Gastroesophageal sphincter (tissue), 4 donors: Measurements from ENCODE around the gene SLIT3. TPM values are rescaled to one million over a fixed set of nuclear protein-coding genes. Genes with fewer than 3 reads are reported as not detected.

Experiments used
- ATAC-seq: fragments of 150-250 bp; one replicate; pipeline ENCODE4 v1.9.1; 2016; ENCODE audit warnings: mild to moderate bottlenecking, moderate library complexity
- H3K27ac ChIP-seq, 4 donors: fragments of 200-600 bp; sonication (generic) in 3 of 4; 1 replicate in 3 of 4; 2 replicates in 1 of 4; pipeline ENCODE4 v1.5.1; 2016 to 2019
- H3K27me3 ChIP-seq: fragments of 200-600 bp; sonication (generic); one replicate; pipeline ENCODE4 v1.5.1; 2019
- H3K36me3 ChIP-seq, 2 donors: fragments of 200-600 bp; sonication (generic); one replicate each; pipeline ENCODE4 v1.5.1; 2019; ENCODE audit warnings: control low read depth in 1 of 2
- H3K4me1 ChIP-seq, 3 donors: fragments of 200-600 bp; sonication (generic); 1 replicate in 2 of 3; 2 replicates in 1 of 3; pipeline ENCODE4 v1.5.1; 2016 to 2019; ENCODE audit warnings: control low read depth in 2 of 3
- H3K4me3 ChIP-seq, 2 donors: fragments of 200-600 bp; sonication (generic); one replicate each; pipeline ENCODE4 v1.5.1; 2019; ENCODE audit warnings: mild to moderate bottlenecking in 1 of 2, moderate library complexity in 1 of 2
- H3K9me3 ChIP-seq, 3 donors: fragments of 200-600 bp; sonication (generic); one replicate each; pipeline ENCODE4 v1.5.1; 2017 to 2019; ENCODE audit warnings: control low read depth in 2 of 3
- CTCF ChIP-seq, 4 experiments: fragments of 200-600 bp in 2 of 4; fragments of 450-650 bp in 2 of 4; sonication (generic) in 1 of 4; IDR thresholded peaks; one replicate each; pipeline ENCODE4 v1.5.1; 2017 to 2019; ENCODE audit warnings: antibody characterized with exemption in 4 of 4, mild to moderate bottlenecking in 2 of 4, moderate library complexity in 2 of 4
- EP300 ChIP-seq: sonication (generic); formaldehyde crosslinking; IDR thresholded peaks from one replicate; pipeline ENCODE4 v1.6.1; 2017; ENCODE audit warnings: antibody characterized with exemption, mild to moderate bottlenecking
- POLR2A ChIP-seq, 2 donors: fragments of 450-650 bp; IDR thresholded peaks; one replicate each; pipeline ENCODE4 v1.6.1; 2017; ENCODE audit warnings: antibody characterized with exemption in 2 of 2, mild to moderate bottlenecking in 2 of 2, moderate library complexity in 1 of 2
- POLR2AphosphoS5 ChIP-seq: sonication (generic); formaldehyde crosslinking; IDR thresholded peaks from one replicate; pipeline ENCODE4 v1.6.1; 2017; ENCODE audit warnings: antibody characterized with exemption
- WGBS, 2 donors: methylation state at CpG; one replicate each; pipeline ENCODE4 v1.1.5; 2018; ENCODE audit warnings: low coverage in 1 of 2; 5-methylcytosine and 5-hydroxymethylcytosine counted together
- total RNA-seq, 4 donors: library from RNA; depleted of rRNA; stranded (reverse); fragments of >200 nt; gene quantifications; one replicate each; pipeline ENCODE4 v1.1.0, GENCODE V29; 2016

The SLIT3 gene
- total RNA-seq, 4 donors from 2014 or later: 29.6 to 76.3 (median 31.1) TPM

DNA sequence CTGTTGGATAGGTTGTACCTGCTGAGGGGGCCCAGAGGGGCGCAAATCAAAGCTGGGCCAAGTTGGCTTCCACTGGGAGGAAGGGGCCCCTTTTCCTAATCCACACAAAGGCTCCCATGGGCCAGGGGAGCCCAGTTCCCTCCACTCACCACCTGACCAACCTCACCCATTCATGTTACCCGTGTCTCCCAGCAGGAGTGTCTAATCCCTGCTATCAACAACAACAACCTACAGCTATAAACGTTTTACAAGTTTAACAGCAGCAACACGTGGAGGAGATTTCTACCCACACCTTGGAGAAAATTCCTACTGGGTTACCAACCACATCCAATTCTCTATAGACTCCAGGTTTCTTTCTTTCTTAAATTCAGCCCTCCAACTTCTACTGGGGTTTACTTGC, 216.2 kb downstream of the SLIT3 start:
- Histone ChIP-seq H3K27me3 (no peaks in the 10 kb centered on the region), H3K4me3 (no peak overlapping the region), H3K4me1 (peaks cover 0 to 9% (median 0%) of the 10 kb centered on the region in 3 donors), H3K27ac (no peak overlapping the region), H3K36me3 (no peaks in the 10 kb centered on the region), H3K9me3 (no peaks in the 10 kb centered on the region)
- WGBS, 2 donors: 75% methylated on average over 2 of the region's 4 CpGs; no CpG with 5 or more reads in 1 of the 2 donors
- TF ChIP-seq POLR2AphosphoS5 (no peak), CTCF (IDR thresholded peaks at IDR 0.05) (no peak), POLR2A (IDR thresholded peaks at IDR 0.05) (no peak), EP300 (no peak)
- no peak for ATAC-seq

DNA sequence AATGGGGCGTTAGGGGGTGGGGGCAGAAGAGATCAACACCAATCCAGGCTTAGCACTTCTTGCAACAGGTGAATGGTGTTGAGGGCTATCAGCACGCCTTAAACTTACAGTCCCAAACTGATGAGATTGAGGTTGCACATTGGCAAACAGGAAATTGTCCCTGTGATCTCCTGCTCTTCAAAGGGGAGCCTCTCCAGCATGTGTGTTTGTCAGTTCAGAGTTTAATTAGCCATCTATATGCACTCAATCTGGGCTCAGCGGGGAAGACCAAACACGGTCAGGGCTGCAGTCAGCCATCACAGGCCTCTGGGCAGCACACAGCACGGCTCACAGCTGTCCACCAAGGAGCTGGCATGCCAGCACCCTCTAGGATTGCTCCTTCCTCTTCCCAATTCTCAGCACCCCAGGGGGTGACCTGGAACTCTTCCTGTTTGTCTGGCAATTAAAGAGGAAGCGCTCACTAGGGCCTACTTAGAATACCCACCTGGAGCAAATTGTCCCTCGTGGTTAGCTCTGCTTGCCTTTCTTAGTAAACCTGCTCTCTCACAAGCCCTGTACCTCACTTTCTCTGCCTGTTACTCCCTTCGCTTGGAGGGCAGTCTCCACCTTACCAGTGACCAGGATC, 217.4 kb downstream of the SLIT3 start:
- H3K27me3 ChIP-seq: no peaks in the 10 kb centered on the region
- no peaks in the 10 kb centered on the region for H3K9me3 ChIP-seq
- no peak overlapping the region for H3K27ac ChIP-seq
- no peak for TF ChIP-seq EP300
- TF ChIP-seq CTCF (IDR thresholded peaks at IDR 0.05): no peak
- no peak for TF ChIP-seq POLR2AphosphoS5
- TF ChIP-seq POLR2A (IDR thresholded peaks at IDR 0.05): no peak
- H3K4me3 ChIP-seq: no peak overlapping the region
- H3K4me1 ChIP-seq: peaks cover 0 to 9% (median 0%) of the 10 kb centered on the region in 3 donors
- 81 to 84% methylated on average over 6 to 7 of the region's 8 CpGs for WGBS, 2 donors
- H3K36me3 ChIP-seq: no peaks in the 10 kb centered on the region
- no peak for ATAC-seq

- no peaks in the 10 kb centered on the region for H3K27me3 ChIP-seq
- no peak overlapping the region for H3K27ac ChIP-seq
- peaks cover 0 to 9% (median 0%) of the 10 kb centered on the region in 3 donors for H3K4me1 ChIP-seq
- no peaks in the 10 kb centered on the region for H3K9me3 ChIP-seq
- H3K36me3 ChIP-seq: no peaks in the 10 kb centered on the region
- H3K4me3 ChIP-seq: no peak overlapping the region
- TF ChIP-seq CTCF (IDR thresholded peaks at IDR 0.05) (no peak), POLR2AphosphoS5 (no peak), POLR2A (IDR thresholded peaks at IDR 0.05) (no peak), EP300 (no peak)
- WGBS, 2 donors: 74% methylated on average over 3 of the region's 9 CpGs; no CpG with 5 or more reads in 1 of the 2 donors
- ATAC-seq: no peak
Observed at GRCh38 chr5:169081000-169081724, 219.8 kb downstream of the SLIT3 start.

DNA sequence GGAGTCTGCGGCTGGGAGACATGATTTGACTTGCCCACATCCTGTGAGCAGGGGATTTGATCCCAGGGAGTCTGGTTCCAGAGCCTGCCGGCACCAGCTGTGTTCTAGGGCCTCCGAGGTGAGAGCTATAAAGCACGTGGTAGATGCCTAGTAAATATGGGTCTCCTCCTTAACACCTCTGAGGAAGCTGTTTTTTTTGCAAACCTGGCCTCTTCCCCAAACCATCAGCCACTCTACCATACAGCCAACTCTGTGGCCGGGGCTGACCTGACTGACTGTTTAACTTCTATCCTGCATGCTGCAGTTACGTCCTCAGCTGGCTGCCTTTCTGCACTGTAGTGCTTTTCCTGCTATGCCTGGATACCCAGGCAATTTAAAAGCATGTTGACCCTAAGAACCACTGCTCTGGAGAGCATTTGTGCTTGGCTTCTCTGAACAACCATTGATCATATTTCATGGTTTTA, 220.5 kb downstream of the SLIT3 start:
- no peak for ATAC-seq
- TF ChIP-seq CTCF (IDR thresholded peaks at IDR 0.05) (no peak), POLR2AphosphoS5 (no peak), POLR2A (IDR thresholded peaks at IDR 0.05) (no peak), EP300 (no peak)
- Histone ChIP-seq H3K9me3 (no peaks in the 10 kb centered on the region), H3K27ac (no peak overlapping the region), H3K27me3 (no peaks in the 10 kb centered on the region), H3K36me3 (no peaks in the 10 kb centered on the region), H3K4me3 (no peak overlapping the region), H3K4me1 (peaks cover 0 to 9% (median 0%) of the 10 kb centered on the region in 3 donors)
- 77 to 80% methylated on average over 2 to 6 of the region's 6 CpGs for WGBS, 2 donors
